Measurements from ENCODE around the gene DLGAP1. TPM values are rescaled to one million over a fixed set of nuclear protein-coding genes. Genes with fewer than 3 reads are reported as not detected.

The DLGAP1 gene
- total and polyA plus RNA-seq, 2 of the 13 experiments (the other 11 are each of a cell fraction or from before 2014, with no cell fraction given): 0.01 TPM; not detected in 1

GRCh38 chr18:3466872-3467271 lies 988.2 kb downstream of the DLGAP1 start (continued):
- TF ChIP-seq U2AF1 (optimal IDR thresholded peaks at IDR 0.05; ENCODE audit: low read depth, low read length) (no peak), MAZ (IDR thresholded peaks at IDR 0.05; ENCODE audit: borderline replicate concordance, low read depth, low read length) (no peak), MAZ (CRISPR knock-in tag; IDR thresholded peaks at IDR 0.05; ENCODE audit: low read depth) (no peak), ATM (IDR thresholded peaks at IDR 0.05; ENCODE audit: borderline replicate concordance) (no peak), KLF9 (CRISPR knock-in tag; IDR thresholded peaks at IDR 0.05; ENCODE audit: low read depth) (no peak), NFYB (CRISPR knock-in tag; IDR thresholded peaks at IDR 0.05) (no peak), SMAD3 (CRISPR knock-in tag; IDR thresholded peaks at IDR 0.05) (no peak), REPIN1 (CRISPR knock-in tag; IDR thresholded peaks at IDR 0.05; ENCODE audit: borderline replicate concordance, low read depth) (no peak)

GRCh38 chr18:3466045-3466444 lies 989.1 kb downstream of the DLGAP1 start:
- Histone ChIP-seq H4K20me1 (ENCODE audit: insufficient read depth, low read length) (no peaks in the 10 kb centered on the region), H3K9me3 (ENCODE audit: low read length) (no peaks in the 10 kb centered on the region), H3K9ac (ENCODE audit: insufficient read depth, low read depth, low read length) (no peak overlapping the region), H3K36me3 (replicated peaks in 1 of 2; ENCODE audit: control insufficient read depth in 1 of 2, insufficient read depth in 2 of 2, low read length in 2 of 2) (no peaks in the 10 kb centered on the region), H3K27ac (ENCODE audit: extremely low read length, insufficient read depth, low read length) (no peak overlapping the region), H3K4me3 (replicated peaks in 1 of 3; ENCODE audit: insufficient read depth in 1 of 3, low read depth in 2 of 3, low read length in 3 of 3) (no peak overlapping the region), H3K4me1 (ENCODE audit: insufficient read depth, low read length) (peaks cover 10% of the 10 kb centered on the region; the same call in 1 of the 2 replicates), H3K27me3 (ENCODE audit: control insufficient read depth in 1 of 2, insufficient read depth in 2 of 2, low read length in 2 of 2) (no peaks in the 10 kb centered on the region), H3K79me2 (ENCODE audit: insufficient read depth, low read length) (no peaks in the 10 kb centered on the region), H2AFZ (ENCODE audit: low read length) (no peak overlapping the region), H3K4me2 (ENCODE audit: low read depth, low read length) (no peak overlapping the region)
- TF ChIP-seq SUZ12 (IDR thresholded peaks at IDR 0.05; ENCODE audit: low read depth, low read length) (no peak), HMGA1 (CRISPR knock-in tag; conservative IDR thresholded peaks at IDR 0.05) (no peak), ZMYM4 (CRISPR knock-in tag; IDR thresholded peaks at IDR 0.05) (no peak), SMARCE1 (IDR thresholded peaks at IDR 0.05; ENCODE audit: borderline replicate concordance) (no peak), ZFP41 (CRISPR knock-in tag; IDR thresholded peaks at IDR 0.05; ENCODE audit: borderline replicate concordance) (no peak), ZBTB8A (CRISPR knock-in tag; IDR thresholded peaks at IDR 0.05; ENCODE audit: borderline replicate concordance, low read depth) (no peak), NFE2L1 (CRISPR knock-in tag; IDR thresholded peaks at IDR 0.05; ENCODE audit: borderline replicate concordance) (no peak), IKZF1 (IDR thresholded peaks at IDR 0.05) (no peak), ZNF326 (CRISPR knock-in tag; IDR thresholded peaks at IDR 0.05; ENCODE audit: borderline replicate concordance) (no peak), NFE2 (CRISPR knock-in tag; IDR thresholded peaks at IDR 0.05) (no peak), NFIC (IDR thresholded peaks at IDR 0.05; ENCODE audit: low read length) (no peak), ZNF547 (CRISPR knock-in tag; IDR thresholded peaks at IDR 0.05) (no peak), CAMTA2 (CRISPR knock-in tag; IDR thresholded peaks at IDR 0.05; ENCODE audit: borderline replicate concordance) (no peak), BRCA1 (CRISPR knock-in tag; IDR thresholded peaks at IDR 0.05) (no peak), ZNF652 (CRISPR knock-in tag; IDR thresholded peaks at IDR 0.05; ENCODE audit: borderline replicate concordance, low read depth) (no peak), POGZ (CRISPR knock-in tag; IDR thresholded peaks at IDR 0.05) (no peak), ZNF770 (CRISPR knock-in tag; IDR thresholded peaks at IDR 0.05) (no peak)
- FAIRE-seq (no peak), ATAC-seq (no peak), DNase-seq (ENCODE audit: low spot score) (no peak)
- WGBS (ENCODE audit: low lambda C conversion rate): 68% methylated on average over 5 of the region's 5 CpGs
- intact Hi-C loops (cut with micrococcal nuclease; ENCODE audit: unreplicated experiment) (no loop called here), in situ Hi-C loops (cut with HindIII; ENCODE audit: extremely low pct_ligation_motif_present, low pct_unique_long_range_greater_than_20kb) (loop anchor here (25.0 kb wide), 1 partner anchor 404 kb away; no protein-coding TSS in a partner anchor)
- CTCF ChIA-PET (ENCODE audit: low intra/inter-chr PET ratio, low total read pairs): no interaction called here
- no TSS peak for BruUV-seq (replicated peaks)
- POLR2A ChIA-PET: interaction anchor here (1.5 kb wide), 1 partner anchor 169 kb away, joined by 3 read pairs; no protein-coding TSS in a partner anchor

All from HepG2 (cell line).